ENCODE results near the gene ABCG5. TPM values are rescaled to one million over a fixed set of nuclear protein-coding genes. Genes with fewer than 3 reads are reported as not detected.

ABCG5 gene
- total RNA-seq, 1 donor: not detected

DNA sequence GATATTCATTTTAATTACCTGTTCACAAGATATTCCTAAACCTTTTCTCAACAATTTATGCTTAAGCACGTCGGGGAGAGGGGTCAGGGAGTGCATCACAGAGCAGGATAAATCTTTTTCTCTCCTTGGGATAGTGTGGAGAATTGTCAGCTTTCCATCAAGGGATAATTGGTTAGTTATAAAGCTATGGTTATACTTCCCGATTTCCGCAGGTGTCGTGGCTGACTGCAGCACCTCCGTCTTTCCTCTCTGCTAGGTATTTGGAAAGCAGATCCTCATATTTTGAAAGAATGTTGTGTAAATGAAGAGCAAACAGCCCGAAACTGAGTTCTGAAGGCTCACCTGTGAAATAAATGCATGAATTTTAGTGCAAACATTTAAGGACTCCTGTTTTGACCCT, 64.0 kb downstream of the ABCG5 start:
- Histone ChIP-seq H3K27ac (ENCODE audit: low read depth, low read length) (peak overlapping the region; percentile 99), H2AFZ (ENCODE audit: low read length) (peak overlapping the region; percentile 99), H4K20me1 (ENCODE audit: insufficient read depth, low read length) (no peaks in the 10 kb centered on the region), H3K9me3 (ENCODE audit: low read depth, low read length) (no peaks in the 10 kb centered on the region), H3K79me2 (ENCODE audit: insufficient read depth, low read length) (peaks cover 9% of the 10 kb centered on the region), H3K4me1 (ENCODE audit: insufficient read depth, low read length) (peaks cover 5% of the 10 kb centered on the region), H3K4me3 (ENCODE audit: insufficient read depth, low read length) (peak overlapping the region; percentile 98), H3K36me3 (ENCODE audit: insufficient read depth, low read length) (peaks cover 9% of the 10 kb centered on the region), H3K27me3 (ENCODE audit: insufficient read depth, low read length) (no peaks in the 10 kb centered on the region), H3K4me2 (ENCODE audit: insufficient read depth, low read length) (peak overlapping the region; percentile 98)
- no peak for DNase-seq (ENCODE audit: insufficient read length, low spot score, missing footprints)
- TF ChIP-seq, protein P1, sequence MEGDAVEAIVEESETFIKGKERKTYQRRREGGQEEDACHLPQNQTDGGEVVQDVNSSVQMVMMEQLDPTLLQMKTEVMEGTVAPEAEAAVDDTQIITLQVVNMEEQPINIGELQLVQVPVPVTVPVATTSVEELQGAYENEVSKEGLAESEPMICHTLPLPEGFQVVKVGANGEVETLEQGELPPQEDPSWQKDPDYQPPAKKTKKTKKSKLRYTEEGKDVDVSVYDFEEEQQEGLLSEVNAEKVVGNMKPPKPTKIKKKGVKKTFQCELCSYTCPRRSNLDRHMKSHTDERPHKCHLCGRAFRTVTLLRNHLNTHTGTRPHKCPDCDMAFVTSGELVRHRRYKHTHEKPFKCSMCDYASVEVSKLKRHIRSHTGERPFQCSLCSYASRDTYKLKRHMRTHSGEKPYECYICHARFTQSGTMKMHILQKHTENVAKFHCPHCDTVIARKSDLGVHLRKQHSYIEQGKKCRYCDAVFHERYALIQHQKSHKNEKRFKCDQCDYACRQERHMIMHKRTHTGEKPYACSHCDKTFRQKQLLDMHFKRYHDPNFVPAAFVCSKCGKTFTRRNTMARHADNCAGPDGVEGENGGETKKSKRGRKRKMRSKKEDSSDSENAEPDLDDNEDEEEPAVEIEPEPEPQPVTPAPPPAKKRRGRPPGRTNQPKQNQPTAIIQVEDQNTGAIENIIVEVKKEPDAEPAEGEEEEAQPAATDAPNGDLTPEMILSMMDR (IDR thresholded peaks at IDR 0.05; ENCODE audit: extremely low read depth, low read depth, low read length): no peak

DNA sequence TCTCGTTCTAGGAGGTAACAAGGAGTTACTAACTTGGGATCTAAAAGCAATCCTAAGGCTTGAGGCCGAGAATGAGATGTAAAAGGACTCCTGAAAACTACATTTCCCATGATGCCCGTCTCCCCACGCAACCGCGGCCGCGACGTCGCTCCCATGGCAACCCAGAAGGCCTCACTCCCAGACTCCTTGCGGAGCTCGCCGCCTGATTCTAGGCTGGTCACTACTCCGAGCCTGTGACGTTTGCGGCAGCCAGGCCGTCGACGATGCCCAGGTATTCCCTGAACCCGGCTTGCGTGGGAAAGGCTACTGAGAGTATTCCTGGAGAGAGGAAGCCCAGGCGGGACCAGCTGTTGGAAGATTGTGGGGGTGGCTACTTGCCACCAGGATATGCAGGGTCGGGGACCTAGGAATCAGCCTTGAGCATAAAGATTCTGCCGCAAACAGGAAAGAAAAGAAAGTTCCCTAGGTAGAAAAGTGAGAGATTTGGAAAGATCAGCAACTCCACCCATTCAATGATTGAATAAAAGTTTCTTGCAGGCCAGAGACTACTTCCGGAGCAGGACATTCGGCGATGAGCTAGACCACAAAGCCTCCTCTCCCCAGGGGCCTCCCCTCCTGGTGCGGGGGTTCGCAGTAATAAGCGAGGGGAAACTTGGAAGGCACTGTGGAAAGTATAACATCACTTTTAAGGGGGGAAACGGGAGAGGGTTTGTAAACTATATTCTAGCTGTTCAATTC, 64.6 kb downstream of the ABCG5 start, which contains the start of gene DYNC2LI1:
Gene DYNC2LI1, plus strand, starts transcription at position 164 of the 738 bp plus-strand sequence. Its CDS starts 100 bp downstream, at position 264.
- peak within 1 kb of the TSS; percentile 98 for H3K4me2 ChIP-seq (ENCODE audit: insufficient read depth, low read length)
- H3K4me3 ChIP-seq (ENCODE audit: insufficient read depth, low read length): peak within 1 kb of the TSS; percentile 98
- H3K9me3 ChIP-seq (ENCODE audit: low read depth, low read length): no peaks in the 10 kb centered on the region
- no peaks in the 10 kb centered on the region for H3K27me3 ChIP-seq (ENCODE audit: insufficient read depth, low read length)
- peak within 1 kb of the TSS; percentile 99 for H3K27ac ChIP-seq (ENCODE audit: low read depth, low read length)
- peaks cover 9% of the 10 kb centered on the region for H3K79me2 ChIP-seq (ENCODE audit: insufficient read depth, low read length)
- H4K20me1 ChIP-seq (ENCODE audit: insufficient read depth, low read length): no peaks in the 10 kb centered on the region
- peak; percentile 89 for DNase-seq (ENCODE audit: insufficient read length, low spot score, missing footprints)
- H3K36me3 ChIP-seq (ENCODE audit: insufficient read depth, low read length): peaks cover 9% of the 10 kb centered on the region
- H2AFZ ChIP-seq (ENCODE audit: low read length): peak within 1 kb of the TSS; percentile 99
- TF ChIP-seq, protein P1 (IDR thresholded peaks at IDR 0.05; ENCODE audit: extremely low read depth, low read depth, low read length): no peak
- peaks cover 5% of the 10 kb centered on the region for H3K4me1 ChIP-seq (ENCODE audit: insufficient read depth, low read length)

DNA sequence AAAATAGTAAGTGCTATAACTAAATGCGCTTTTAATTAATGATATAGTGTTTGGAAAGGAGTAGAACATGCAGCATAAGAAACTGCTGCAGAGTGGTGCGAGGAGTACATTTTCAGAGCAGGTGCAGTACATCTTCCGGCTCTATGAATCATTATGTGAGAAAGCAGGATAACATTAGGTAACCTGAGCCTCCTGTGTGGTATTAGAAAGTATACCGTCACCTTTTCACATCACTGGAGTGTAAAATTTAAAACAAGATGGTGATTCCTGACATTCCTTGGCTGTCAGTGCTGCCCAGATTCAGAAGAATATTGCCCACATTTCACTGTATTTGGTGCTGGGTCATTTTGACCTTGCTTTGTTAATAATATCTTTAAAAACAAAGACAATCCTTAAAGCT, 72.6 kb downstream of the ABCG5 start:
- H4K20me1 ChIP-seq (ENCODE audit: insufficient read depth, low read length): no peaks in the 10 kb centered on the region
- no peaks in the 10 kb centered on the region for H3K27me3 ChIP-seq (ENCODE audit: insufficient read depth, low read length)
- no peak for DNase-seq (ENCODE audit: insufficient read length, low spot score, missing footprints)
- no peaks in the 10 kb centered on the region for H3K4me1 ChIP-seq (ENCODE audit: insufficient read depth, low read length)
- H3K27ac ChIP-seq (ENCODE audit: low read depth, low read length): no peak overlapping the region
- no peak overlapping the region for H3K4me2 ChIP-seq (ENCODE audit: insufficient read depth, low read length)
- peaks cover 3% of the 10 kb centered on the region for H3K36me3 ChIP-seq (ENCODE audit: insufficient read depth, low read length)
- TF ChIP-seq, protein P1 (IDR thresholded peaks at IDR 0.05; ENCODE audit: extremely low read depth, low read depth, low read length): no peak
- no peak overlapping the region for H3K4me3 ChIP-seq (ENCODE audit: insufficient read depth, low read length)
- H3K9me3 ChIP-seq (ENCODE audit: low read depth, low read length): no peaks in the 10 kb centered on the region
- H2AFZ ChIP-seq (ENCODE audit: low read length): no peak overlapping the region
- no peaks in the 10 kb centered on the region for H3K79me2 ChIP-seq (ENCODE audit: insufficient read depth, low read length)

DNA sequence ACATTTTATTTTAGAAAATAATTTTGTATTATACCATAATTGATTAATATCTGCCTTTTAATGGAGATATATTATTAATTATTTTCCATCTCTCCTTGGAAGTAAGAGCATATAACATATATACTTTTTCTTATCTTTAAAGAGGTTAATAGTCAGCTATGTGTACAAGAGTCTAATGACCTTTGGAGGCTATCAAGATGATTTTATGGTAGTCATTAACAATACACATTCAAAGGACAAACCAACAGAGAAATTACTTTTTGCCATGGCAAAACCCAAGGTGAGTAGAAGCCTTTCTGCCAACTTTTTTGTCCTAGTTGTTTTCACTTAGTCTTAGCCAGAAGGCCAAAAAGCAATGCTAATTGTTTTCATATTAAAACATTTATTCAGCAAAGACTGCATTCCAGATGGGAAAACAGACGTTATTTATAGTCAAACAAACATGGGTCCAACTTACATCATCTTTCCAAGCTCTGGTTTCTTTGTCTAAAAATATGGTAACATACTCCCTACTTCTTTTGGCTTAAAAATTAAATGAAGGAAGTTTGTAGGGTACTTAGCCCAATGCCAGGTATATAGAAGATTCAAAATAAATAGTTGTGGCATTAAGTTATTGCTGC, 74.4 kb downstream of the ABCG5 start:
- no peaks in the 10 kb centered on the region for H3K27me3 ChIP-seq (ENCODE audit: insufficient read depth, low read length)
- no peak overlapping the region for H3K4me2 ChIP-seq (ENCODE audit: insufficient read depth, low read length)
- TF ChIP-seq, protein P1 (IDR thresholded peaks at IDR 0.05; ENCODE audit: extremely low read depth, low read depth, low read length): no peak
- H3K9me3 ChIP-seq (ENCODE audit: low read depth, low read length): no peaks in the 10 kb centered on the region
- no peak overlapping the region for H3K27ac ChIP-seq (ENCODE audit: low read depth, low read length)
- no peaks in the 10 kb centered on the region for H3K79me2 ChIP-seq (ENCODE audit: insufficient read depth, low read length)
- H3K4me3 ChIP-seq (ENCODE audit: insufficient read depth, low read length): no peak overlapping the region
- no peaks in the 10 kb centered on the region for H4K20me1 ChIP-seq (ENCODE audit: insufficient read depth, low read length)
- H3K4me1 ChIP-seq (ENCODE audit: insufficient read depth, low read length): peaks cover 6% of the 10 kb centered on the region
- H3K36me3 ChIP-seq (ENCODE audit: insufficient read depth, low read length): peaks cover 3% of the 10 kb centered on the region
- H2AFZ ChIP-seq (ENCODE audit: low read length): no peak overlapping the region
- DNase-seq (ENCODE audit: insufficient read length, low spot score, missing footprints): no peak

Data from osteoblast (primary cell).